ENCODE results near the gene TMEM132A. TPM values are rescaled to one million over a fixed set of nuclear protein-coding genes. Genes with fewer than 3 reads are reported as not detected.
"Not testable (repeated sequence)": the region's sequence is repeated elsewhere in the genome, so short reads cannot be mapped to it uniquely, and the experiment has no call there.

Gene TMEM132A
- total RNA-seq, 2 donors from 2014 or later, result 2.4 to 3.5 TPM

- H3K27me3 Mint-ChIP-seq (ENCODE audit: low read depth), result no peaks in the 10 kb centered on the region
- DNase-seq (no peak), ATAC-seq (replicated peaks in 1 of 2) (no peak)
- H3K4me3 Mint-ChIP-seq, result no peak overlapping the region
- no peaks in the 10 kb centered on the region for H3K9me3 Mint-ChIP-seq
- peak overlapping the region; percentile 22 for H3K27ac Mint-ChIP-seq
- peaks cover 16 to 34% of the 10 kb centered on the region in 2 donors for H3K36me3 Mint-ChIP-seq (ENCODE audit: insufficient read depth in 2 of 2)
- peaks cover 9% of the 10 kb centered on the region for H3K4me1 Mint-ChIP-seq (ENCODE audit: low read depth)
Measured at GRCh38 chr11:60897496-60897895, 26.8 kb upstream of the TMEM132A start.

- Mint-ChIP-seq H3K9me3 (no peaks in the 10 kb centered on the region), H3K36me3 (ENCODE audit: insufficient read depth in 2 of 2) (peaks cover 14 to 29% of the 10 kb centered on the region in 2 donors), H3K4me1 (ENCODE audit: low read depth) (peaks cover 20% of the 10 kb centered on the region), H3K27me3 (ENCODE audit: low read depth) (no peaks in the 10 kb centered on the region), H3K4me3 (no peak overlapping the region), H3K27ac (peak overlapping the region; percentile 32)
- DNase-seq (peak in 1 of 2 donors; percentile 31), ATAC-seq (replicated peaks in 1 of 2) (peak; percentile 56 to 64)
Measured at GRCh38 chr11:60899046-60899936, 25.0 kb upstream of the TMEM132A start.

- no peaks in the 10 kb centered on the region for H3K27me3 Mint-ChIP-seq (ENCODE audit: low read depth)
- H3K4me3 Mint-ChIP-seq, result no peak overlapping the region
- DNase-seq, result no peak
- peaks cover 22% of the 10 kb centered on the region for H3K4me1 Mint-ChIP-seq (ENCODE audit: low read depth)
- no peak for ATAC-seq (replicated peaks in 1 of 2)
- H3K9me3 Mint-ChIP-seq, result no peaks in the 10 kb centered on the region
- H3K36me3 Mint-ChIP-seq (ENCODE audit: insufficient read depth in 2 of 2), result peaks cover 12 to 26% of the 10 kb centered on the region in 2 donors
- H3K27ac Mint-ChIP-seq, result no peak overlapping the region
Measured at GRCh38 chr11:60899977-60900376, 24.3 kb upstream of the TMEM132A start.

- H3K27me3 Mint-ChIP-seq (ENCODE audit: low read depth), result no peaks in the 10 kb centered on the region
- H3K4me3 Mint-ChIP-seq, result no peak overlapping the region
- H3K9me3 Mint-ChIP-seq, result no peaks in the 10 kb centered on the region
- H3K4me1 Mint-ChIP-seq (ENCODE audit: low read depth), result peaks cover 30% of the 10 kb centered on the region
- DNase-seq, result no peak
- ATAC-seq (replicated peaks in 1 of 2), result no peak
- H3K36me3 Mint-ChIP-seq (ENCODE audit: insufficient read depth in 2 of 2), result peaks cover 10 to 19% of the 10 kb centered on the region in 2 donors
- H3K27ac Mint-ChIP-seq, result no peak overlapping the region
Measured at GRCh38 chr11:60900673-60901404, 23.4 kb upstream of the TMEM132A start.

- no peak overlapping the region for H3K4me3 Mint-ChIP-seq
- H3K9me3 Mint-ChIP-seq, result no peaks in the 10 kb centered on the region
- H3K27ac Mint-ChIP-seq, result no peak overlapping the region
- ATAC-seq (replicated peaks in 1 of 2) (no peak), DNase-seq (no peak)
- H3K4me1 Mint-ChIP-seq (ENCODE audit: low read depth), result peaks cover 38% of the 10 kb centered on the region
- H3K36me3 Mint-ChIP-seq (ENCODE audit: insufficient read depth in 2 of 2), result peaks cover 8 to 10% of the 10 kb centered on the region in 2 donors
- no peaks in the 10 kb centered on the region for H3K27me3 Mint-ChIP-seq (ENCODE audit: low read depth)
Measured at GRCh38 chr11:60902625-60903024, 21.6 kb upstream of the TMEM132A start.

GRCh38 chr11:60905047-60905446, 19.2 kb upstream of the TMEM132A start:
- Mint-ChIP-seq H3K27me3 (ENCODE audit: low read depth) (no peaks in the 10 kb centered on the region), H3K9me3 (peaks cover 2 to 9% of the 10 kb centered on the region in 2 donors), H3K27ac (peak overlapping the region; percentile 93), H3K4me3 (peak overlapping the region; percentile 92 to 95), H3K4me1 (ENCODE audit: low read depth) (peaks cover 46% of the 10 kb centered on the region), H3K36me3 (ENCODE audit: insufficient read depth in 2 of 2) (peaks cover 7% of the 10 kb centered on the region in 2 donors)
- no peak for DNase-seq
- no peak for ATAC-seq (replicated peaks in 1 of 2)

GRCh38 chr11:60905551-60906113, 18.6 kb upstream of the TMEM132A start:
- Mint-ChIP-seq H3K9me3 (peaks cover 2 to 9% of the 10 kb centered on the region in 2 donors), H3K36me3 (ENCODE audit: insufficient read depth in 2 of 2) (peaks cover 7 to 8% of the 10 kb centered on the region in 2 donors), H3K27me3 (ENCODE audit: low read depth) (no peaks in the 10 kb centered on the region), H3K27ac (peak overlapping the region; percentile 93), H3K4me3 (peak overlapping the region; percentile 92 to 95), H3K4me1 (ENCODE audit: low read depth) (peaks cover 52% of the 10 kb centered on the region)
- ATAC-seq (replicated peaks in 1 of 2) (peak in 1 of 2 donors; percentile 19), DNase-seq (peak; percentile 8 to 19)

- peaks cover 7 to 11% of the 10 kb centered on the region in 2 donors for H3K36me3 Mint-ChIP-seq (ENCODE audit: insufficient read depth in 2 of 2)
- peaks cover 59% of the 10 kb centered on the region for H3K4me1 Mint-ChIP-seq (ENCODE audit: low read depth)
- ATAC-seq (replicated peaks in 1 of 2) (peak; percentile 92 to 93), DNase-seq (peak; percentile 98 to 99)
- H3K27ac Mint-ChIP-seq, result peak within 1 kb of the TSS; percentile 96
- H3K27me3 Mint-ChIP-seq (ENCODE audit: low read depth), result no peaks in the 10 kb centered on the region
- H3K9me3 Mint-ChIP-seq, result peaks cover 2 to 9% of the 10 kb centered on the region in 2 donors
- peak within 1 kb of the TSS; percentile 92 to 95 for H3K4me3 Mint-ChIP-seq
Measured at GRCh38 chr11:60906132-60906972, 17.9 kb upstream of the TMEM132A start, which contains the start of gene PRPF19. PRPF19 (minus strand) TSS chr11:60906585; CDS start chr11:60906382, 203 bp downstream.

- Mint-ChIP-seq H3K9me3 (peaks cover 2 to 9% of the 10 kb centered on the region in 2 donors), H3K4me1 (ENCODE audit: low read depth) (peaks cover 75% of the 10 kb centered on the region), H3K4me3 (no peak overlapping the region), H3K27ac (no peak overlapping the region), H3K36me3 (ENCODE audit: insufficient read depth in 2 of 2) (peaks cover 7 to 11% of the 10 kb centered on the region in 2 donors), H3K27me3 (ENCODE audit: low read depth) (no peaks in the 10 kb centered on the region)
- no peak for DNase-seq
- no peak for ATAC-seq (replicated peaks in 1 of 2)
Measured at GRCh38 chr11:60908803-60909202, 15.5 kb upstream of the TMEM132A start.

GRCh38 chr11:60909680-60910280, 14.5 kb upstream of the TMEM132A start:
- not testable (repeated sequence) for H3K27ac Mint-ChIP-seq; H3K27me3 Mint-ChIP-seq (ENCODE audit: low read depth); H3K9me3 Mint-ChIP-seq; ATAC-seq (replicated peaks in 1 of 2); H3K4me3 Mint-ChIP-seq; DNase-seq
- Mint-ChIP-seq H3K36me3 (ENCODE audit: insufficient read depth in 2 of 2) (peaks cover 8 to 12% of the 10 kb centered on the region in 2 donors), H3K4me1 (ENCODE audit: low read depth) (peaks cover 67% of the 10 kb centered on the region)

- ATAC-seq (replicated peaks in 1 of 2) (no peak), DNase-seq (no peak)
- Mint-ChIP-seq H3K9me3 (peaks cover 2 to 9% of the 10 kb centered on the region in 2 donors), H3K36me3 (ENCODE audit: insufficient read depth in 2 of 2) (peaks cover 8 to 12% of the 10 kb centered on the region in 2 donors), H3K27ac (no peak overlapping the region), H3K4me3 (no peak overlapping the region), H3K27me3 (ENCODE audit: low read depth) (no peaks in the 10 kb centered on the region), H3K4me1 (ENCODE audit: low read depth) (peaks cover 68% of the 10 kb centered on the region)
Measured at GRCh38 chr11:60910281-60910687, 14.0 kb upstream of the TMEM132A start.

Data from activated T-cell treated with anti-CD3 and anti-CD28 coated beads, Interleukin-2, amount 50 U/mL, for 72 hours (primary cell).